ENCODE results near the gene GPR161.

DNA sequence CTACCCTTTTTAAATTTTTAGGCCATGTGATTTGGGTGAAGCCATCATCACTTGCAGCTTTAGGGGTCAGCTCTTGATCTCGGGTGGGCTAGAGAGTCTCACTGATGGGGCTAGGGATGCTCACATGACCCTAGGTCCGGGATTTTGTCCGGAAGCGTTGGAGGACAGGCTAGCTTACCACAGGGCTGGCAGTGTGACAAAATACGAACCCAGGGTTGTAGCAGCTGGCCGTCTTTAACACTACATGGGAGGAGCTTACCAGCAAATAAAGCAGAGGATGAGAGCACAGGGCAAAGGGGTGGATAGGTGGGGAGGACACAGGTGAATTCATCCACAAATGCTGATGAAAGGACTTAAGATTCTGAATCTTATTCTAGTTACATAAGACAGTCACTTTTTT is 21.9 kb downstream of the GPR161 start:
- TF ChIP-seq POLR2A (IDR thresholded peaks at IDR 0.05; ENCODE audit: low read depth, low read length) (no peak), POLR2AphosphoS5 (IDR thresholded peaks at IDR 0.05; ENCODE audit: low read depth, low read length) (no peak), TAF1 (IDR thresholded peaks at IDR 0.05; ENCODE audit: borderline replicate concordance, low read depth, low read length) (no peak)
